Ascending aorta (tissue), 2 donors: ENCODE results near the gene NTF3. TPM values are rescaled to one million over a fixed set of nuclear protein-coding genes. Genes with fewer than 3 reads are reported as not detected.

ENCODE experiments used
- DNase-seq, 2 donors: peaks; one replicate each; pipeline ENCODE4 v3.0.0-alpha.2; 2019; ENCODE audit warnings: low spot score in 2 of 2
- H3K27ac ChIP-seq, 2 donors: fragments of 200-600 bp; sonication (generic); one replicate each; pipeline ENCODE4 v1.5.1; 2016 to 2017; ENCODE audit warnings: mild to moderate bottlenecking in 1 of 2
- H3K27me3 ChIP-seq: fragments of 200-600 bp; sonication (generic); one replicate; pipeline ENCODE4 v1.5.1; 2017
- H3K36me3 ChIP-seq, 2 donors: fragments of 200-600 bp; sonication (generic); one replicate each; pipeline ENCODE4 v1.5.1; 2016
- H3K4me1 ChIP-seq, 2 donors: fragments of 200-600 bp; sonication (generic); one replicate each; pipeline ENCODE4 v1.5.1; 2016 to 2017; ENCODE audit warnings: mild to moderate bottlenecking in 1 of 2
- H3K4me3 ChIP-seq, 2 donors: fragments of 200-600 bp; sonication (generic); one replicate each; pipeline ENCODE4 v1.5.1; 2016 to 2017; ENCODE audit warnings: mild to moderate bottlenecking in 1 of 2
- H3K9me3 ChIP-seq, 2 donors: fragments of 200-600 bp; sonication (generic); one replicate each; pipeline ENCODE4 v1.5.1; 2016
- CTCF ChIP-seq, 3 experiments: fragments of 200-600 bp in 2 of 3; fragments of 450-650 bp in 1 of 3; sonication (generic) in 2 of 3; IDR thresholded peaks; one replicate each; pipeline ENCODE4 v1.5.1; 2016 to 2019; ENCODE audit warnings: antibody characterized with exemption in 3 of 3, mild to moderate bottlenecking in 1 of 3, moderate library complexity in 1 of 3
- intact Hi-C: fragments of 100-400 bp; cut with DNase I; formaldehyde crosslinking; loops from one replicate; pipeline ENCODE4 v1.15.1; 2023
- total RNA-seq: library from RNA; depleted of rRNA; stranded (reverse); fragments of >200 nt; gene quantifications from one replicate; pipeline ENCODE4 v1.1.0, GENCODE V29; 2016

Gene NTF3
- total RNA-seq, 1 donor from 2014 or later = 58.9 TPM

DNA sequence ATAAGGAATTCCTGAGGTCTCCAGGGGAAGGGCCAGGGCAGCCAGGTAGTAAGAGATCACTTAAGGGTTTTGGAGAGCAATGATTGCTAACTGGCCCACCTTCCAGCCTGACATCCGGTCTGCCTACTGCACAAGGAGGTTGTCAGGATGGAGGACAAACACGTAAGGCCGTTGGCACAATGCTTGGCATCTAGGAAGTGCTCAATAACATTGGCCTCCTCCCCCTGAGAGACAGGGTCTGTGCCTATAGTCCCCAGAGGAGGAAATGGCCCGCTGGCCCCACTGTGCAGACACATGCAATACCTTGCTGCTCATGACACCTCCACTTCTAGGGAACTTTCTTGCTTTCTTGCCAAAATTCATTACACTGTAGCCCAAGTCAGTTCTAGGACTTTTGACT lies 73.2 kb downstream of the NTF3 start:
- no peaks in the 10 kb centered on the region for H3K4me1 ChIP-seq
- intact Hi-C loops = no loop called here

DNA sequence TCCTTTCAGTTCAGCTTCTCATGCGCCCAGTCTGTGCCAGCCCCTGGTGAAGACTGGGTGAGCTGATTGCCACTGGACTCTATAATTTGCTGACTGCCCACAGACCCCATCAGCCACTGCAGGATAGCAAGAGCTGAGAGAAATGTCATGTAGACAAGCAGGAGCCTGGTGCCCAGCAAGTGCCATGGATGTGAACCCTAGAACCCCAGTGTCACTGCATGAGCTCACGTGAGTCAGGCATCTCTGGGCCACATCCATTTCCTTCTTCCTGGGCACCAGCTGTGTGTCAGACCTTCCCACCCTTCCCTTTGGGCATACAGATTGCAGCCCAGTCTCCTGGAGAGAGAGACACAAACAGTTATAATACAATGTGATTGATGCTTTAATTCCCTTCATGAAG lies 73.8 kb downstream of the NTF3 start:
- Histone ChIP-seq H3K4me1 (no peaks in the 10 kb centered on the region), H3K9me3 (no peaks in the 10 kb centered on the region), H3K27me3 (no peaks in the 10 kb centered on the region), H3K27ac (no peak overlapping the region), H3K4me3 (no peak overlapping the region), H3K36me3 (no peaks in the 10 kb centered on the region)
- TF ChIP-seq CTCF (IDR thresholded peaks at IDR 0.05) = no peak
- intact Hi-C loops = no loop called here
- peak in 1 of 2 donors; percentile 47 for DNase-seq

More for the DNA sequence above, 73.2 kb downstream of the NTF3 start:
- Histone ChIP-seq H3K36me3 (no peaks in the 10 kb centered on the region), H3K27ac (no peak overlapping the region), H3K4me3 (no peak overlapping the region), H3K9me3 (no peaks in the 10 kb centered on the region), H3K27me3 (no peaks in the 10 kb centered on the region)
- no peak for TF ChIP-seq CTCF (IDR thresholded peaks at IDR 0.05)
- peak in 1 of 2 donors; percentile 54 for DNase-seq

- H3K4me3 ChIP-seq = no peak overlapping the region
- H3K36me3 ChIP-seq = no peaks in the 10 kb centered on the region
- intact Hi-C loops = no loop called here
- DNase-seq = peak in 1 of 2 donors; percentile 37
- H3K9me3 ChIP-seq = no peaks in the 10 kb centered on the region
- no peaks in the 10 kb centered on the region for H3K4me1 ChIP-seq
- H3K27ac ChIP-seq = no peak overlapping the region
- TF ChIP-seq CTCF (IDR thresholded peaks at IDR 0.05) = no peak
- H3K27me3 ChIP-seq = no peaks in the 10 kb centered on the region
Measured at GRCh38 chr12:5506295-5506694, 74.4 kb downstream of the NTF3 start.

DNA sequence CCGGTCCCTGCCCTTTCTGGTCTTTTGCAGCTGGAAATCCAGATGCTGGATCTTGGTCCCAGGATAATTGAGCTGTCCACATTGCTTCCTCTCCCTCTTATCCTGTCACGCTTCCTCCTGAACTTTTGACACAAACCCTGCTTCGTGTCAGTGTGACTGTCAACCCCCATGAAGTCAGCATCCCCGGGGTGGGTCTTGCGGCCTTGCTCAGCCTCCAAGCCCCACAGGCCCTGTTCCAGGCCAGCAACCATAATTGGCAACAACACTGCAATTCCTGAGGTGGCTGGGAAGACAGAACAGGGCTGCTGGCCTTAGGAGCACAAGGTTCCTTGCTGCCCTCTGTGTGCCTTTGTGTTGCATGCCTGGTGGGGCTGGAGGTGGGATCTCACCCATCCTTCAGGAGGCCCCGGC lies 74.9 kb downstream of the NTF3 start:
- no peak for TF ChIP-seq CTCF (IDR thresholded peaks at IDR 0.05)
- Histone ChIP-seq H3K9me3 (no peaks in the 10 kb centered on the region), H3K4me1 (no peaks in the 10 kb centered on the region), H3K27me3 (no peaks in the 10 kb centered on the region), H3K4me3 (no peak overlapping the region), H3K36me3 (no peaks in the 10 kb centered on the region), H3K27ac (no peak overlapping the region)
- peak in 1 of 2 donors; percentile 57 for DNase-seq
- intact Hi-C loops = no loop called here

DNA sequence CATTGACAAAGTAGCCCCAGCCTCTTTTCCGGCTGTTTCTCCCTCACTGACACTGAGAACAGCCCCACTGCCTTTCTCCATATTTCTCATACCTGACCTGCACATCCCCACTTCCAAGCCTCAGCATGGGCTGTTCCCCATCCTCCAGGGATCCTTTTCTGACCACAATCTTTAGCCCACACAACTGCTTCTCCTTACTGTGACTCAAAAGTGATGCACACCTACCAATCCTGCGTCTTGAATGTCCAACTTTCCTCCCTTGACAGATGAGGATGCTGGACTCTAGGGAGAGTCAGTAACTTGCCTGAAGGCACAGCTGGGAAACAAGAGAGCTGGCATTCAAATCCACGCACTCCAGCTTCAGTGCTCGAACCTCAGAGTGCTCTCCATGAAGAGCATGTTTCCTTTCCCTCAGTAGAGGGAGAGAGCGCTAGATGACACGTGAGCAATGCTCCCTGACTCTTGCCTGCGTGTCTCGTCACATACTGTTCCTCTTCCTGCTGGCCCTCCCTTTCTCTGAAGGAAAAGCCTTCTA lies 75.6 kb downstream of the NTF3 start:
- no peaks in the 10 kb centered on the region for H3K27me3 ChIP-seq
- H3K36me3 ChIP-seq = no peaks in the 10 kb centered on the region
- no peak overlapping the region for H3K4me3 ChIP-seq
- peak in 1 of 2 donors; percentile 24 for DNase-seq
- H3K4me1 ChIP-seq = no peaks in the 10 kb centered on the region
- intact Hi-C loops = no loop called here
- TF ChIP-seq CTCF (IDR thresholded peaks at IDR 0.05) = no peak
- no peak overlapping the region for H3K27ac ChIP-seq
- no peaks in the 10 kb centered on the region for H3K9me3 ChIP-seq

DNA sequence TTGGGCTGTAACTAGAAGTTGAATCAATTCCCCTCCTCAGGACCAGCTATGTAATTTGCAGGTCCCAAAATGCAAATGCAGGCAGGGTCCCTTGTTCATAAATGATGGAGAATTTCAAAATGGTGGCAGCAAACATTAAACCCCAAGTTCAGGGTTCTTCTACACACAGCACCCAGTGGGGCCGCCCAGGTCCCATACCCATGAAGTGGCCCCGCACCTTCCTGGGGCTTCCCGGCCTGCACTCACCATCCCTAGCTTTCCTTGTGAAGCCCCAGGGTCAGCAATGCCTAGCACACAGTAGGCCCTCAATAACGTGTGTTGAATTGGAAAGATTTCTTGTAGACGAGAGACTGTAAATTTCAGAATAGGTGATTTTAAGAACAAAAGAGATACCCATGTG lies 76.0 kb downstream of the NTF3 start:
- intact Hi-C loops = no loop called here
- no peaks in the 10 kb centered on the region for H3K36me3 ChIP-seq
- H3K4me1 ChIP-seq = no peaks in the 10 kb centered on the region
- no peaks in the 10 kb centered on the region for H3K27me3 ChIP-seq
- no peak for TF ChIP-seq CTCF (IDR thresholded peaks at IDR 0.05)
- H3K4me3 ChIP-seq = no peak overlapping the region
- no peak for DNase-seq
- H3K9me3 ChIP-seq = no peaks in the 10 kb centered on the region
- no peak overlapping the region for H3K27ac ChIP-seq
